Fibroblast of peridontal ligament (primary cell): Measurements from ENCODE around the gene TUT1.
A peak's percentile ranks its signal among the peaks of the same experiment; 100 is the strongest.
"Not testable (repeated sequence)": the region's sequence is repeated elsewhere in the genome, so short reads cannot be mapped to it uniquely, and the experiment has no call there.

ENCODE experiments used
- DNase-seq: peaks from one replicate; pipeline ENCODE4 v3.0.0-alpha.2; 2010; ENCODE audit errors: extremely low read depth

The TUT1 gene

DNA sequence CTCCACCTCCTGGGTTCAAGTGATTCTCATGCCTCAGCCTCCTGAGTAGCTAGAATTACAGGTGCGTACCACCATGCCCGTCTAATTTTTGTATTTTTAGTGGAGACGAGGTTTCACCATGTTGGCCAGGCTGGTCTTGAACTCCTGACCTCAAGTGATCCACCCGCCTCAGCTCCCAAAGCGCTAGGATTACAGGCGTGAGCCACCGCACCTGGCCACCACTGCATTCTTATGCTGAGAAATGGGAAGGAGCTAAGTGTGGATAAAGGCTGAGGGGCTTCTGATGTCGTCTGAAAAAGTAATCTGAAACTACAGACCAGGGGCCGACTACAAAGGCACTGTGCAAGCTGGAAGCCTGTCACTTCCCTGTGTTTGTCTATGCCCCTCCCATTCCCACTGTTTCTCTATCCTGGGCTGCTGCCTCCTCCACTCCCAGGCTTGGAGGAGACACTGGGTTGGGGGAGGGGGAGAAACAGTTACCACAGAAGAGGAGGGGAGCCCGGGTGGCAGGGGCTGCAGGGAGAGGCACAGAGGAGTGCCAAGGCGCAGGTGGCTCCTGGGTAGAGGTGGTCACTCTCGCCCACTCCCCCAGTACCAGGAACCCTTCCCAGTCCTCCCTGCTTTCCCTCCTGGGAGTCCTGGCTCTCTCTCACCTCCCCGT is 13.3 kb upstream of the TUT1 start:
- no peak for DNase-seq

GRCh38 chr11:62603776-62604299 is 12.5 kb upstream of the TUT1 start:
- no peak for DNase-seq

- DNase-seq = no peak
These were observed 11.7 kb upstream of the TUT1 start for GRCh38 chr11:62603072-62603408.

GRCh38 chr11:62602141-62603071 is 11.1 kb upstream of the TUT1 start:
- no peak for DNase-seq

GRCh38 chr11:62601372-62602140 is 10.2 kb upstream of the TUT1 start, which contains the start of gene MTA2:
TSS of gene MTA2 (minus strand) at chr11:62601865. CDS start at chr11:62601450, 415 bp downstream.
- DNase-seq = peak; percentile 96

- DNase-seq = no peak
These were observed 9.7 kb upstream of the TUT1 start for GRCh38 chr11:62601122-62601371.

- no peak for DNase-seq
These were observed 9.2 kb upstream of the TUT1 start for GRCh38 chr11:62600367-62601121.

DNA sequence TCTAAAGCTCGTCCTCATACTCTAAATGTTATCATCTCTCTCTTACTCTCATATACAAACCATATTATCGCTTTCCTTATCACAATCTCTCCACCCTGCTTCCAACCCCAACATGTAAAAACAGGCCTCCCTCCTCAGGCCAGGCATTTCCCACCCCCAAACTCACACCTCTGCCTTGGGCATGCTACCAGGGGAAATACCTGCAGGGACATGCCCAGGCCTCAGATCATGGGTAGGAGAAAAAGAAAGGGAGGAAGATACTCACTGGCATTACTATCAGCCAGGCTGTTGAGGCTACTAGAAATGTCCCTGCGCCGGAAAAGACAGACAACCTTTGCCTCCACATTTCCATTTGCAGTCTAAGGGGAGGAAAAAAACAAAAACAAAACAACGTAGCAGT is 8.6 kb upstream of the TUT1 start:
- DNase-seq = no peak

- DNase-seq = peak; percentile 98
These were observed 7.9 kb upstream of the TUT1 start for GRCh38 chr11:62599069-62599696.

GRCh38 chr11:62595124-62595523 is 3.8 kb upstream of the TUT1 start:
- DNase-seq = no peak

DNA sequence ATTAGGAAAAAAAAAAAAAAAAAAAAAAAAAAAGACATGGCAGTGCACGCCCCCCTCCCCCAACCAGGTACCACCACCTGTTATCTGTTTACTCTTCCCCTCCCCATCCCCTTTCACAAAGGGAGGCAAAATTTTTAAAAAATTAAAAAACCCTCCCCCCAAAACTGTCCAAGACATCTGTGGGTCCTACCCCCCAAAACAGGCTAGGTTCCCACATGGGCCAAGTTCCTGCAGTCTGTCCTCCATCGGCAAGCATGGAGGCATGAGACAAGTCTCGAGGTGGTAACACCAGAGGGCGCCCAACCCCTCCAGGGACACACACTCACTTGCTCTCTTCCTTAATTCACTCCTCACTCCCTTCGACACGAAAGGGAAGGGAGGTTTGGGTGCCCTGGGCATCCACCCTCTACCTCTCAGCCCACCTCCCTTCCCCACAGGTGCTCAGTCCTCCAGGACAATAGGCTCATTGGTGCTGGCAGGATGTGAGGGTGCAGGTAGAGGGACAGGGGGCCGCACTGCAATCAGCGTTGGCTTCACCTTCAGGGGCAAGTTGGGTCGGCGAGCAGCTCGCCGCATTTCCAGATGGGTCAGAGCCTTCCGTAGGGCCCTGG is 2.2 kb upstream of the TUT1 start:
- peak; percentile 64 for DNase-seq

GRCh38 chr11:62592989-62593421 is 1.7 kb upstream of the TUT1 start:
- DNase-seq = no peak

- no peak for DNase-seq
These were observed 958 bp upstream of the TUT1 start for GRCh38 chr11:62592146-62592815.

- no peak for DNase-seq
These were observed 2.2 kb downstream of the TUT1 start for GRCh38 chr11:62588966-62589637.

- not testable (repeated sequence) for DNase-seq
These were observed 6.0 kb downstream of the TUT1 start for GRCh38 chr11:62585356-62585755.

GRCh38 chr11:62581735-62582134 is 9.6 kb downstream of the TUT1 start:
- DNase-seq = not testable (repeated sequence)

- DNase-seq = no peak
These were observed 10.2 kb downstream of the TUT1 start for GRCh38 chr11:62580959-62581715.

- no peak for DNase-seq
These were observed 12.1 kb downstream of the TUT1 start for GRCh38 chr11:62579252-62579651.

DNA sequence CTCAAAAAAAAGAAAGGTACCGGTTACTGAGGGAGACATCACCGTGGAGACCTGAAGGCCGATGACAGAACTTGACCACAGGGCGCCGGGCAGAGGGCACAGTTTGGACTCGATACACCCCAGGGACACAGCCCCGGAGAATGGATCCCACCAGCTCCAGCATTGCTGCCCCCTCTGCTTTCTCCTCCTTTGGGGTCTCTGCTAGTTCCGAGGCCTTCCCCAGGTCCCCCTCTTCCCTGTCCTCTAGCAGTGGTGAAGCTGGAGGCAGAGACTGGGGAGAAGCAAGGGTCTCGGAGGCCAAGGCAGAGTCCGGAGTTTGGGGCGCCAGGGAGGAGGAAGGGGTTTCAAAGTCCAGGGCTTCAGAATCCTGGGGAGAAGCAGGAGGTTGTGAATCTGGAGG is 12.8 kb downstream of the TUT1 start:
- DNase-seq = no peak
